HCT116 (cell line): ENCODE data around the gene THSD4. TPM values are rescaled to one million over a fixed set of nuclear protein-coding genes. Genes with fewer than 3 reads are reported as not detected.

Experiments
- ATAC-seq: fragments of 200-7000 bp; cut with Tn5 transposase; 2 replicates; pipeline ENCODE4 v1.9.1; 2020; ENCODE audit warnings: mild to moderate bottlenecking, moderate library complexity
- BruUV-seq: library from RNA; stranded (reverse); fragments of 400-500 nt; replicated peaks from 2 replicates; lab custom pipeline; 2021; lab: Mats Ljungman, UMichigan
- CTCF ChIA-PET: fragments of 300-600 bp; sonication (Branson Sonifier 250); formaldehyde crosslinking; loops from one replicate; lab custom pipeline; 2021; ENCODE audit warnings: antibody characterized with exemption; lab: Charles Lee
- POLR2A ChIA-PET: fragments of 300-600, 350-600 bp; sonication (Branson Sonifier 250); formaldehyde crosslinking; loops from one replicate; lab custom pipeline; 2021; ENCODE audit warnings: antibody characterized with exemption; lab: Charles Lee
- RAD21 ChIA-PET, 2 experiments: fragments of 300-600 bp; sonication (Branson Sonifier 250); formaldehyde crosslinking; loops; one replicate each; lab custom pipeline; 2023; ENCODE audit warnings: low total read pairs in 2 of 2; ENCODE audit not compliant: uncharacterized antibody in 2 of 2, unreplicated experiment in 2 of 2, low non-redundant PET in 1 of 2; lab: Charles Lee
- DNase-seq: peaks from one replicate; pipeline ENCODE4 v3.0.0-alpha.2; 2010; ENCODE audit warnings: low read depth, low spot score
- H2AFZ ChIP-seq: fragments of 200-600 bp; shearing (Covaris generic), sonication (generic); 2 replicates; pipeline ENCODE4 v1.6.1; 2017; ENCODE audit warnings: low read depth, mixed run types, mixed read lengths, antibody characterized with exemption, low read length; ENCODE audit not compliant: poor library complexity, severe bottlenecking
- H3K27ac ChIP-seq: 2 replicates; pipeline ENCODE4 v1.5.1; 2012; ENCODE audit warnings: low read depth, low read length
- H3K27me3 ChIP-seq: fragments of 200-600 bp; sonication (generic); 2 replicates; pipeline ENCODE4 v1.6.1; 2016; ENCODE audit warnings: mixed run types, low read length, mixed read lengths; ENCODE audit not compliant: insufficient read depth
- H3K36me3 ChIP-seq, 2 experiments: fragments of 200-500 bp in 1 of 2; fragments of 200-600 bp in 1 of 2; sonication (Bioruptor generic) in 1 of 2; sonication (generic) in 1 of 2; 2 replicates each; pipeline versions ENCODE4 v1.5.1 to v1.6.1; 2014 to 2016; ENCODE audit warnings: low read length in 2 of 2, inconsistent platforms in 1 of 2, mixed read lengths in 1 of 2, mixed run types in 1 of 2; ENCODE audit not compliant: insufficient read depth in 2 of 2, control insufficient read depth in 1 of 2
- H3K4me1 ChIP-seq, 2 experiments: fragments of 200-600 bp in 1 of 2; sonication (generic) in 1 of 2; 2 replicates each; pipeline versions ENCODE4 v1.5.1 to v1.6.1; 2012 to 2017; ENCODE audit warnings: low read length in 2 of 2, inconsistent platforms in 1 of 2, mild to moderate bottlenecking in 1 of 2, mixed read lengths in 1 of 2, mixed run types in 1 of 2, moderate library complexity in 1 of 2; ENCODE audit not compliant: insufficient read depth in 2 of 2, control insufficient read depth in 1 of 2
- H3K4me2 ChIP-seq: fragments of 200-600 bp; sonication (generic); 2 replicates; pipeline ENCODE4 v1.6.1; 2017; ENCODE audit warnings: mixed run types, low read length, mixed read lengths
- H3K4me3 ChIP-seq, 2 experiments: fragments of 200-600 bp in 1 of 2; sonication (generic) in 1 of 2; replicated peaks in 1 of 2; 2 replicates each; pipeline ENCODE4 v1.5.1; 2011 to 2016; ENCODE audit warnings: low read length in 2 of 2, control low read depth in 1 of 2, low read depth in 1 of 2, mild to moderate bottlenecking in 1 of 2, mixed read lengths in 1 of 2, mixed run types in 1 of 2
- H3K79me2 ChIP-seq: fragments of 200-600 bp; sonication (generic); 2 replicates; pipeline ENCODE4 v1.6.1; 2017; ENCODE audit warnings: mild to moderate bottlenecking, mixed run types, low read length, moderate library complexity, mixed read lengths; ENCODE audit not compliant: insufficient read depth
- H3K9ac ChIP-seq: fragments of 200-600 bp; sonication (generic); 2 replicates; pipeline ENCODE4 v1.6.1; 2016; ENCODE audit warnings: low read length, mixed read lengths
- H3K9me2 ChIP-seq: fragments of 200-600 bp; sonication (generic), shearing (Covaris generic); 2 replicates; pipeline ENCODE4 v1.6.1; 2017; ENCODE audit warnings: mixed run types, mild to moderate bottlenecking, moderate library complexity; ENCODE audit not compliant: insufficient read depth
- H3K9me3 ChIP-seq, 2 experiments: fragments of 200-500 bp in 1 of 2; fragments of 200-600 bp in 1 of 2; sonication (Bioruptor generic) in 1 of 2; sonication (generic) in 1 of 2; 2 replicates each; pipeline ENCODE4 v1.6.1; 2014 to 2017; ENCODE audit warnings: low read length in 2 of 2, mixed read lengths in 2 of 2, inconsistent platforms in 1 of 2, low read depth in 1 of 2, mild to moderate bottlenecking in 1 of 2, mixed run types in 1 of 2, moderate library complexity in 1 of 2; ENCODE audit not compliant: control insufficient read depth in 1 of 2, insufficient read depth in 1 of 2
- H4K20me1 ChIP-seq: fragments of 200-600 bp; sonication (generic), shearing (Covaris generic); 2 replicates; pipeline ENCODE4 v1.6.1; 2017; ENCODE audit warnings: mixed run types, mild to moderate bottlenecking, moderate library complexity; ENCODE audit not compliant: insufficient read depth
- CBX3 ChIP-seq: IDR thresholded peaks from 2 replicates; pipeline ENCODE4 v1.6.1; 2012; ENCODE audit warnings: low read depth
- CEBPB ChIP-seq: IDR thresholded peaks from 2 replicates; pipeline ENCODE4 v1.6.1; 2012; ENCODE audit warnings: low read depth
- CTCF ChIP-seq, 3 experiments: fragments of 200-600 bp in 1 of 3; sonication (generic) in 1 of 3; IDR thresholded peaks in 2 of 3; conservative IDR thresholded peaks in 1 of 3; 2 replicates each; pipeline ENCODE4 v1.5.1; 2012 to 2017; ENCODE audit warnings: low read depth in 2 of 3, low read length in 2 of 3, antibody characterized with exemption in 1 of 3, borderline replicate concordance in 1 of 3, control low read depth in 1 of 3, mild to moderate bottlenecking in 1 of 3, mixed read lengths in 1 of 3, mixed run types in 1 of 3, moderate library complexity in 1 of 3; ENCODE audit not compliant: insufficient read depth in 1 of 3
- JUND ChIP-seq: IDR thresholded peaks from 2 replicates; pipeline ENCODE4 v1.6.1; 2012
- MAX ChIP-seq: IDR thresholded peaks from 2 replicates; pipeline ENCODE4 v1.6.1; 2012
- POLR2AphosphoS5 ChIP-seq: IDR thresholded peaks from 2 replicates; pipeline ENCODE4 v1.6.1; 2011; ENCODE audit warnings: mild to moderate bottlenecking, low read depth, low read length, moderate library complexity
- REST ChIP-seq: IDR thresholded peaks from 2 replicates; pipeline ENCODE4 v1.6.1; 2012; ENCODE audit warnings: low read depth
- SP1 ChIP-seq: IDR thresholded peaks from 2 replicates; pipeline ENCODE4 v1.6.1; 2012; ENCODE audit warnings: low read depth
- TCF7L2 ChIP-seq: IDR thresholded peaks from 2 replicates; pipeline ENCODE4 v1.7.0; 2011; ENCODE audit warnings: borderline replicate concordance, inconsistent platforms; ENCODE audit not compliant: insufficient read depth, insufficient read length; ENCODE audit errors: extremely low read depth
- intact Hi-C: fragments of 100-400 bp; cut with micrococcal nuclease; formaldehyde crosslinking; loops from 2 replicates; pipeline ENCODE4 v1.10.0; 2022
- total RNA-seq: library from RNA; stranded (reverse); gene quantifications from one replicate; pipeline ENCODE4 v1.2.1, GENCODE V29; 2021; ENCODE audit not compliant: unreplicated experiment

Gene THSD4
- total RNA-seq, 1 experiment from 2014 or later, result 30.5 TPM

- ATAC-seq, result no peak
- no TSS peak for BruUV-seq
- H3K9me3 ChIP-seq, result no peaks in the 10 kb centered on the region
- TF ChIP-seq CEBPB (no peak), TCF7L2 (no peak), JUND (no peak), SP1 (no peak), CBX3 (no peak), CTCF (IDR thresholded peaks at IDR 0.05 in 2 of 3, conservative IDR thresholded peaks at IDR 0.05 in 1 of 3; ENCODE audit: borderline replicate concordance in 1 of 3, insufficient read depth in 1 of 3, low read depth in 2 of 3, low read length in 2 of 3) (no peak), POLR2AphosphoS5 (no peak), REST (no peak), MAX (no peak)
- TF ChIP-seq, all 23 proteins: peak for 0
- Histone ChIP-seq H4K20me1 (no peaks in the 10 kb centered on the region), H3K4me1 (peaks cover 0 to 4% of the 10 kb centered on the region in 2 experiments; a peak in 1 of 4 replicates), H3K79me2 (no peaks in the 10 kb centered on the region), H2AFZ (no peak overlapping the region), H3K4me3 (no peak overlapping the region), H3K9ac (no peak overlapping the region), H3K9me2 (no peaks in the 10 kb centered on the region), H3K27me3 (no peaks in the 10 kb centered on the region), H3K36me3 (no peaks in the 10 kb centered on the region), H3K4me2 (no peak overlapping the region), H3K27ac (no peak overlapping the region)
- RAD21 ChIA-PET, result no interaction called here
- DNase-seq, result no peak
- intact Hi-C loops, result no loop called here
- POLR2A ChIA-PET, result no interaction called here
- CTCF ChIA-PET, result interaction anchor here (0.6 kb wide), 1 partner anchor 451 kb away, joined by 4 read pairs; no protein-coding TSS in a partner anchor
Measured at GRCh38 chr15:71230303-71230702, 115.0 kb downstream of the THSD4 start.
